ENCODE results near the gene GDF15. TPM values are rescaled to one million over a fixed set of nuclear protein-coding genes. Genes with fewer than 3 reads are reported as not detected.
"Not testable (repeated sequence)": the region's sequence is repeated elsewhere in the genome, so short reads cannot be mapped to it uniquely, and the experiment has no call there.

Gene GDF15
- total RNA-seq, 1 donor from 2014 or later, result 8.9 TPM

DNA sequence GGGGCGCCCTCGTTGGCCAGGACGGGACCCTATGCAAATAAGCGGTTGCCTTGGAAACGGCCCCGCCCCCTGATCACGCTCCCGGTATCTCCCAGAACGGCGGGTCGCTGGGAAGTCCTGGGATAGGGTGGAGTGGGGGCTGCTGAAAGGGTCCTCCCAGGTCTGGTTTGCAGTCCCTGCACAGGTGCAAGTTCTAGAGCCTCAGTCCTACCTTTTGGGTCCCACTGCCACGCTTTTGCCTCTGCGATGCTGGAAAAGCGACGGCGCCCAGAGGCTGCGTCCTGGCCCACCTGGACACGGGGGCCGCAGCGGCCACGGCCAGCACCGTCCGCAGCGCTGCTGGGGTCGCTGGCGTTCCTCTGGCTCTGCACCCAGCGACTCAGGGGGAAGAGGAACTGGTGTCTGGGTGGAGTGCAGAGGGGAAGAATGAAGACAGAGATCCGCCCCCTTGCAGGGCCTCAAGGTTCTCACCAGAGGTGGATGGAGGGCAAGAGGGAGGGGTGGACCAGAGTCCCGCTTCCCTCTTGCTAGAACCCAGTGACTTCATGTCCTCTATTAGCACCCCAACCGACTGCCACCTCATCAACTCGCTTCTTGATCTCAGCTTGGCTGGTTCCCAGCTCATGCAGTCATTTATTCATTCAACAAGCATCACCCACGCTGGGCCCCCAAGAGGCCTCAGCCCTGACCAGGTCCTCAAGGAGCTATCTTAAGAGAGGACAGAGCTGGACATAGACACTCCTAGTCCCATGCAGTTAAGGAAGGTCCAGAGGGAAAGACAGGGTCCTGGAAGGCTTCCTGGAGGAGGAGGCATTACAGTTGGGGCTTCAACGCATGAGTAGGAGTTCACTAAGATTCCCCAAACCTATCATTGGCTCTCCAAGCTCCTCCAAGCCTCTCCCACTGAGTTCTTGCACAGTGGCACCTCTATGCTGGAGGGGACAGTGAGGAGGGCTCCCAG lies 11.6 kb downstream of the GDF15 start, which contains the start of gene LRRC25:
TSS of gene LRRC25 (minus strand) at position 381 of the 961 bp plus-strand sequence. CDS start 659 bp downstream, outside the sequence.
- Mint-ChIP-seq H3K27me3 (ENCODE audit: unreplicated experiment) (peaks cover 5% of the 10 kb centered on the region), H3K36me3 (ENCODE audit: unreplicated experiment) (no peaks in the 10 kb centered on the region), H3K4me3 (ENCODE audit: unreplicated experiment) (no peak within 1 kb of the TSS), H3K27ac (ENCODE audit: unreplicated experiment) (no peak within 1 kb of the TSS), H3K4me1 (ENCODE audit: low read depth, unreplicated experiment) (no peaks in the 10 kb centered on the region), H3K9me3 (ENCODE audit: unreplicated experiment) (no peaks in the 10 kb centered on the region)
- DNase-seq, result peak; percentile 46
- no peak for TF ChIP-seq CTCF (IDR thresholded peaks at IDR 0.05; ENCODE audit: partially characterized antibody, unreplicated experiment)

- no peak overlapping the region for H3K4me3 Mint-ChIP-seq (ENCODE audit: unreplicated experiment)
- TF ChIP-seq CTCF (IDR thresholded peaks at IDR 0.05; ENCODE audit: partially characterized antibody, unreplicated experiment), result no peak
- H3K9me3 Mint-ChIP-seq (ENCODE audit: unreplicated experiment), result no peaks in the 10 kb centered on the region
- peaks cover 4% of the 10 kb centered on the region for H3K27me3 Mint-ChIP-seq (ENCODE audit: unreplicated experiment)
- no peak for DNase-seq
- H3K36me3 Mint-ChIP-seq (ENCODE audit: unreplicated experiment), result no peaks in the 10 kb centered on the region
- H3K4me1 Mint-ChIP-seq (ENCODE audit: low read depth, unreplicated experiment), result no peaks in the 10 kb centered on the region
- H3K27ac Mint-ChIP-seq (ENCODE audit: unreplicated experiment), result no peak overlapping the region
Measured at GRCh38 chr19:18399008-18399407, 13.1 kb downstream of the GDF15 start.

DNA sequence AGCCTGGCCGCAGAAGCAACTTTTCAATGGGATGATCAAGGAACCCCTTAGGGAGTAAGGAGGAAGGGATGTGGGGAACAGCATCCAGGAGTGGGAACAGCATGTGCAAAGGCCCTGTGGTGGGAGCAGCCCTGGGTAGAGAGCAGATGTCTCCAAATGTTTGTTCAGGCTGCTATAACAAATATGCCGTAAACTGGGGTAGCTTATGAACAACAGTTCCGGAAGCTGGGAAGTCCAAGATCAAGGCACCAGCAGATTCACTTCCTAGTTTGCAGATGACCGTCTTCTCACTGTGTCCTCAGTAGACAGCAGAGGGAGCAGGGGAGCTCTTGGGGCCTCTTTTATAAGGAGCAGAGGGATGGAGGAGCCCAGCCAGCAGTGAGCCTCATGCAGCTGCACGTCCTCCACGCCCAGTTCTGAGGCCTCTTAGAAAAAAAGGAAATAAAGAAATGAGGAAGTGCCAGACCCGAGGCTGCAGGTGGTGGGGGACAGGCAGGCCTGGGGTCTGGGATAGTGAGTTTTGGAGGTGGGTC lies 15.7 kb downstream of the GDF15 start:
- DNase-seq, result no peak
- Mint-ChIP-seq H3K9me3 (ENCODE audit: unreplicated experiment) (no peaks in the 10 kb centered on the region), H3K36me3 (ENCODE audit: unreplicated experiment) (no peaks in the 10 kb centered on the region), H3K27ac (ENCODE audit: unreplicated experiment) (no peak overlapping the region), H3K27me3 (ENCODE audit: unreplicated experiment) (peaks cover 4% of the 10 kb centered on the region), H3K4me3 (ENCODE audit: unreplicated experiment) (no peak overlapping the region), H3K4me1 (ENCODE audit: low read depth, unreplicated experiment) (no peaks in the 10 kb centered on the region)
- no peak for TF ChIP-seq CTCF (IDR thresholded peaks at IDR 0.05; ENCODE audit: partially characterized antibody, unreplicated experiment)

DNA sequence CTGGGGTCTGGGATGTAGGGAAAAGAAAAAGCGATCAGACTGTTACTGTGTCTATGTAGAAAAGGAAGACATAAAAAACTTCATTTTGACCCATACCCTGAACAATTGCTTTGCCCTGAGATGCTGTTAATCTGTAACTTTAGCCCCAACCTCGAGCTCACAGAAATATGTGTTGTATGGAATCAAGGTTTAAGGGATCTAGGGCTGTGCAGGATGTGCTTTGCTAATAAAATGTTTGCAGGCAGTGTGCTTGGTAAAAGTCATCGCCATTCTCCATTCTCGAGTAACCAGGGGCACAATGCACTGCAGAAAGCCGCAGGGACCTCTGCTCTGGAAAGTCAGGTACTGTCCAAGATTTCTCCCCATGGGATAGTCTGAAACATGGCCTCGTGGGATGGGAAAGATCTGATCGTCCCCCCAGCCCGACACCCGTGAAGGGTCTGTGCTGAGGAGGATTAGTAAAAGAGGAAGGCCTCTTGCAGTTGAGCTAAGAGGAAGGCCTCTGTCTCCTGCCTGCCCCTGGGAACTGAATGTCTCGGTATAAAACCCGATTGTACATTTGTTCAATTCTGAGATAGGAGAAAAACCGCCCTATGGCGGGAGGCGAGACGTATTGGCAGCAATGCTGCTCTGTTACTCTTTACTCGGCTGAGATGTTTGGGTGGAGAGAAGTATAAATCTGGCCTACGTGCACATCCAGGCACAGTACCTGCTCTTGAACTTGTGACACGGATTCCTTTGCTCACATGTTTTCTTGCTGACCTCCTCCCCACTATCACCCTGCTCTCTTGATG lies 16.7 kb downstream of the GDF15 start:
- DNase-seq; H3K9me3 Mint-ChIP-seq (ENCODE audit: unreplicated experiment); H3K36me3 Mint-ChIP-seq (ENCODE audit: unreplicated experiment); H3K4me3 Mint-ChIP-seq (ENCODE audit: unreplicated experiment); H3K27me3 Mint-ChIP-seq (ENCODE audit: unreplicated experiment); H3K4me1 Mint-ChIP-seq (ENCODE audit: low read depth, unreplicated experiment); H3K27ac Mint-ChIP-seq (ENCODE audit: unreplicated experiment): not testable (repeated sequence)

DNA sequence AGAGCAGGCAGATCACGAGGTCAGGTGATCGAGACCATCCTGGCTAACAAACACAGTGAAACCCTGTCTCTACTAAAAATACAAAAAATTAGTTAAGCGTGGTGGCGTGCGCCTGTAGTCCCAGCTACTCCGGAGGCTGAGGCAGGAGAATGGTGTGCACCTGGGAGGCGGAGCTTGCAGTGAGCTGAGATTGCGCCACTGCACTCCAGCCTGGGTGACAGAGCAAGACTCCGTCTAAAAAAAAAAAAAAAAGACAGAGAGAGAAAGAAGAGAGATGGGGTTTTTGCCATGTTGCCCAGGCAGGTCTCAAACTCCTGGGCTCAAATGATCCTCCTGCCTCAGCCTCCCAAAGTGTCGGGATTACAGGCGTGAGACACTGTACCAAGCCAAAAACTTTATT lies 19.8 kb downstream of the GDF15 start:
- H3K27ac Mint-ChIP-seq (ENCODE audit: unreplicated experiment); H3K4me1 Mint-ChIP-seq (ENCODE audit: low read depth, unreplicated experiment); H3K36me3 Mint-ChIP-seq (ENCODE audit: unreplicated experiment): not testable (repeated sequence)

More for the DNA sequence above, 19.8 kb downstream of the GDF15 start:
- H3K9me3 Mint-ChIP-seq (ENCODE audit: unreplicated experiment); H3K4me3 Mint-ChIP-seq (ENCODE audit: unreplicated experiment); DNase-seq; H3K27me3 Mint-ChIP-seq (ENCODE audit: unreplicated experiment): not testable (repeated sequence)

All from glutamatergic neuron (in vitro differentiated cells).